Kidney glomerular epithelial cell (primary cell): ENCODE results near the gene STK33.
"Not testable (repeated sequence)": the region's sequence is repeated elsewhere in the genome, so short reads cannot be mapped to it uniquely, and the experiment has no call there.

Source experiments
- DNase-seq: peaks from one replicate; lab custom pipeline; 2025; lab: John Stamatoyannopoulos, UW

STK33 gene

GRCh38 chr11:8543278-8543677 is 50.8 kb downstream of the STK33 start:
- no peak for DNase-seq

GRCh38 chr11:8541448-8541847 is 52.6 kb downstream of the STK33 start:
- DNase-seq, result no peak

GRCh38 chr11:8533332-8533731 is 60.7 kb downstream of the STK33 start:
- peak; percentile 56 for DNase-seq

GRCh38 chr11:8532475-8532874 is 61.6 kb downstream of the STK33 start:
- no peak for DNase-seq

- DNase-seq, result no peak
Measured at GRCh38 chr11:8531982-8532381, 62.0 kb downstream of the STK33 start.

GRCh38 chr11:8531312-8531711 is 62.7 kb downstream of the STK33 start:
- DNase-seq, result no peak

- DNase-seq, result peak; percentile 2
Measured at GRCh38 chr11:8527939-8528338, 66.1 kb downstream of the STK33 start.

- no peak for DNase-seq
Measured at GRCh38 chr11:8523396-8523795, 70.6 kb downstream of the STK33 start.

- no peak for DNase-seq
Measured at GRCh38 chr11:8512547-8512946, 81.5 kb downstream of the STK33 start.

GRCh38 chr11:8503910-8504364 is 90.1 kb downstream of the STK33 start:
- DNase-seq, result no peak

- DNase-seq, result no peak
Measured at GRCh38 chr11:8501836-8502235, 92.2 kb downstream of the STK33 start.

GRCh38 chr11:8488395-8488794 is 105.6 kb downstream of the STK33 start:
- DNase-seq, result peak; percentile 34

- DNase-seq, result no peak
Measured at GRCh38 chr11:8487261-8487660, 106.8 kb downstream of the STK33 start.

GRCh38 chr11:8484251-8484650 is 109.8 kb downstream of the STK33 start:
- DNase-seq, result no peak

GRCh38 chr11:8480858-8481257 is 113.2 kb downstream of the STK33 start:
- DNase-seq, result no peak

- DNase-seq, result no peak
Measured at GRCh38 chr11:8477680-8478079, 116.3 kb downstream of the STK33 start.

GRCh38 chr11:8477151-8477550 is 116.9 kb downstream of the STK33 start:
- DNase-seq, result no peak

- not testable (repeated sequence) for DNase-seq
Measured at GRCh38 chr11:8467806-8468205, 126.2 kb downstream of the STK33 start.

GRCh38 chr11:8467356-8467755 is 126.7 kb downstream of the STK33 start:
- DNase-seq, result not testable (repeated sequence)

- DNase-seq, result not testable (repeated sequence)
Measured at GRCh38 chr11:8466884-8467283, 127.1 kb downstream of the STK33 start.

- no peak for DNase-seq
Measured at GRCh38 chr11:8459711-8460399, 134.2 kb downstream of the STK33 start.

- DNase-seq, result no peak
Measured at GRCh38 chr11:8442301-8442700, 151.7 kb downstream of the STK33 start.

- no peak for DNase-seq
Measured at GRCh38 chr11:8440649-8441048, 153.4 kb downstream of the STK33 start.

GRCh38 chr11:8429483-8429882 is 164.5 kb downstream of the STK33 start:
- no peak for DNase-seq
